Astrocyte (in vitro differentiated cells and primary cell): ENCODE results near the gene BTBD10.

Experiments
- CTCF ChIP-seq: IDR thresholded peaks from 2 replicates; pipeline ENCODE4 v1.5.1; 2011; ENCODE audit warnings: low read depth, mild to moderate bottlenecking, inconsistent platforms, low read length, moderate library complexity; ENCODE audit not compliant: insufficient read depth
- EZH2 ChIP-seq: IDR thresholded peaks from 2 replicates; pipeline ENCODE4 v1.6.1; 2012; ENCODE audit warnings: mild to moderate bottlenecking, low read length, inconsistent platforms; ENCODE audit not compliant: insufficient read depth

DNA sequence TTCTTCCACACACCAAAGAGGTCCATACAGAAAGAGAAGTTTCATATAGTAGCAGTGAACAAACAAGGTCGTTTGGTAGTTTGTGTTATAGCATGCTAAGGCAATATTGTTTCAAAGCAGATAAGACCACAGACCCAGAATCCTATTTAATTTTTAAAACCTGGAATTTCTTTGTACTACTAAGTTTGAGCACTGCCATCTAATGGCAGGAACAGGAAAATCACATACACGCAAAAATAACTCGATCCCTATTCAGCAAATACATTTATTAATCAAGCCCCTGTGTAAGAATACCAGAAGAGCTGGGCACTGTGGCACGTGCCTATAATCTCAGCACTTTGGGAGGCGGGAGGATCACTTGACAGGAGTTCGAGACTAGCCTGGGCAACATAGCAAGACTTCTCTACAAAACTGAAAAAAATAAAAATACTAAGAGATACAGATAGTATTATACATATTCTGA, 2.9 kb upstream of the BTBD10 start:
- TF ChIP-seq EZH2 (no peak), CTCF (peak; percentile 64)
